ENCODE measurements around the gene RGS3.
A peak's percentile ranks its signal among the peaks of the same experiment; 100 is the strongest.

Gene RGS3

GRCh38 chr9:113504725-113505590, 41.4 kb downstream of the RGS3 start:
- H3K27me3 Mint-ChIP-seq = peaks cover 5% of the 10 kb centered on the region
- no peaks in the 10 kb centered on the region for H3K9me3 Mint-ChIP-seq
- peaks cover 6% of the 10 kb centered on the region for H3K4me1 Mint-ChIP-seq
- DNase-seq (ENCODE audit: low spot score in 2 of 2) = no peak
- H3K4me3 Mint-ChIP-seq = no peak overlapping the region
- no peak overlapping the region for H3K27ac Mint-ChIP-seq
- no peak for ATAC-seq (ENCODE audit: low read depth)
- H3K36me3 Mint-ChIP-seq = no peaks in the 10 kb centered on the region

- Mint-ChIP-seq H3K36me3 (no peaks in the 10 kb centered on the region), H3K27ac (no peak overlapping the region), H3K9me3 (no peaks in the 10 kb centered on the region), H3K4me1 (peaks cover 6% of the 10 kb centered on the region), H3K4me3 (no peak overlapping the region), H3K27me3 (peaks cover 5% of the 10 kb centered on the region)
- no peak for DNase-seq (ENCODE audit: low spot score in 2 of 2)
- ATAC-seq (ENCODE audit: low read depth) = no peak
Observed at GRCh38 chr9:113506090-113506589, 42.6 kb downstream of the RGS3 start.

- Mint-ChIP-seq H3K4me1 (peaks cover 12% of the 10 kb centered on the region), H3K4me3 (no peak overlapping the region), H3K9me3 (no peaks in the 10 kb centered on the region), H3K27me3 (peaks cover 5% of the 10 kb centered on the region), H3K27ac (no peak overlapping the region), H3K36me3 (no peaks in the 10 kb centered on the region)
- ATAC-seq (ENCODE audit: low read depth) = no peak
- DNase-seq (ENCODE audit: low spot score in 2 of 2) = no peak
Observed at GRCh38 chr9:113507256-113507655, 43.7 kb downstream of the RGS3 start.

- Mint-ChIP-seq H3K27me3 (peaks cover 5% of the 10 kb centered on the region), H3K36me3 (no peaks in the 10 kb centered on the region), H3K4me3 (no peak overlapping the region), H3K27ac (no peak overlapping the region), H3K4me1 (peaks cover 9% of the 10 kb centered on the region), H3K9me3 (no peaks in the 10 kb centered on the region)
- ATAC-seq (ENCODE audit: low read depth) = no peak
- DNase-seq (ENCODE audit: low spot score in 2 of 2) = no peak
Observed at GRCh38 chr9:113508111-113508749, 44.7 kb downstream of the RGS3 start.

GRCh38 chr9:113509463-113509862, 45.9 kb downstream of the RGS3 start:
- no peak for ATAC-seq (ENCODE audit: low read depth)
- Mint-ChIP-seq H3K27me3 (peaks cover 7% of the 10 kb centered on the region), H3K9me3 (no peaks in the 10 kb centered on the region), H3K4me3 (no peak overlapping the region), H3K36me3 (no peaks in the 10 kb centered on the region), H3K4me1 (peaks cover 9% of the 10 kb centered on the region), H3K27ac (no peak overlapping the region)
- DNase-seq (ENCODE audit: low spot score in 2 of 2) = no peak

- Mint-ChIP-seq H3K4me3 (no peak overlapping the region), H3K36me3 (no peaks in the 10 kb centered on the region), H3K9me3 (no peaks in the 10 kb centered on the region), H3K4me1 (peaks cover 9% of the 10 kb centered on the region), H3K27me3 (peaks cover 4% of the 10 kb centered on the region), H3K27ac (no peak overlapping the region)
- ATAC-seq (ENCODE audit: low read depth) (no peak), DNase-seq (ENCODE audit: low spot score in 2 of 2) (no peak)
Observed at GRCh38 chr9:113511047-113511521, 47.6 kb downstream of the RGS3 start.

- Mint-ChIP-seq H3K4me1 (peaks cover 15% of the 10 kb centered on the region), H3K36me3 (no peaks in the 10 kb centered on the region), H3K9me3 (no peaks in the 10 kb centered on the region), H3K4me3 (no peak overlapping the region), H3K27me3 (peaks cover 2% of the 10 kb centered on the region), H3K27ac (peak overlapping the region; percentile 14)
- DNase-seq (ENCODE audit: low spot score in 2 of 2) = no peak
- ATAC-seq (ENCODE audit: low read depth) = peak; percentile 23
Observed at GRCh38 chr9:113511856-113512761, 48.6 kb downstream of the RGS3 start.

- Mint-ChIP-seq H3K4me3 (no peak overlapping the region), H3K9me3 (no peaks in the 10 kb centered on the region), H3K27ac (no peak overlapping the region), H3K4me1 (peaks cover 20% of the 10 kb centered on the region), H3K27me3 (peaks cover 2% of the 10 kb centered on the region), H3K36me3 (no peaks in the 10 kb centered on the region)
- no peak for DNase-seq (ENCODE audit: low spot score in 2 of 2)
- ATAC-seq (ENCODE audit: low read depth) = no peak
Observed at GRCh38 chr9:113513111-113513510, 49.6 kb downstream of the RGS3 start.

GRCh38 chr9:113513536-113513935, 50.0 kb downstream of the RGS3 start:
- H3K27me3 Mint-ChIP-seq = peaks cover 2% of the 10 kb centered on the region
- DNase-seq (ENCODE audit: low spot score in 2 of 2) = no peak
- H3K4me1 Mint-ChIP-seq = peaks cover 20% of the 10 kb centered on the region
- H3K36me3 Mint-ChIP-seq = no peaks in the 10 kb centered on the region
- H3K4me3 Mint-ChIP-seq = no peak overlapping the region
- no peak overlapping the region for H3K27ac Mint-ChIP-seq
- H3K9me3 Mint-ChIP-seq = no peaks in the 10 kb centered on the region
- ATAC-seq (ENCODE audit: low read depth) = no peak

GRCh38 chr9:113514061-113514460, 50.5 kb downstream of the RGS3 start:
- ATAC-seq (ENCODE audit: low read depth) (no peak), DNase-seq (ENCODE audit: low spot score in 2 of 2) (no peak)
- no peak overlapping the region for H3K4me3 Mint-ChIP-seq
- no peaks in the 10 kb centered on the region for H3K9me3 Mint-ChIP-seq
- H3K27ac Mint-ChIP-seq = no peak overlapping the region
- H3K36me3 Mint-ChIP-seq = no peaks in the 10 kb centered on the region
- H3K27me3 Mint-ChIP-seq = peaks cover 2% of the 10 kb centered on the region
- H3K4me1 Mint-ChIP-seq = peaks cover 20% of the 10 kb centered on the region

GRCh38 chr9:113514748-113515147, 51.2 kb downstream of the RGS3 start:
- DNase-seq (ENCODE audit: low spot score in 2 of 2) (no peak), ATAC-seq (ENCODE audit: low read depth) (no peak)
- H3K27ac Mint-ChIP-seq = no peak overlapping the region
- H3K4me3 Mint-ChIP-seq = no peak overlapping the region
- peaks cover 2% of the 10 kb centered on the region for H3K27me3 Mint-ChIP-seq
- H3K4me1 Mint-ChIP-seq = peaks cover 20% of the 10 kb centered on the region
- no peaks in the 10 kb centered on the region for H3K9me3 Mint-ChIP-seq
- H3K36me3 Mint-ChIP-seq = no peaks in the 10 kb centered on the region

- H3K4me1 Mint-ChIP-seq = peaks cover 20% of the 10 kb centered on the region
- ATAC-seq (ENCODE audit: low read depth) = no peak
- no peak overlapping the region for H3K27ac Mint-ChIP-seq
- DNase-seq (ENCODE audit: low spot score in 2 of 2) = no peak
- peaks cover 2% of the 10 kb centered on the region for H3K27me3 Mint-ChIP-seq
- H3K9me3 Mint-ChIP-seq = no peaks in the 10 kb centered on the region
- H3K4me3 Mint-ChIP-seq = no peak overlapping the region
- H3K36me3 Mint-ChIP-seq = no peaks in the 10 kb centered on the region
Observed at GRCh38 chr9:113515862-113516261, 52.3 kb downstream of the RGS3 start.

- peaks cover 17% of the 10 kb centered on the region for H3K4me1 Mint-ChIP-seq
- no peaks in the 10 kb centered on the region for H3K9me3 Mint-ChIP-seq
- peak overlapping the region; percentile 43 for H3K4me3 Mint-ChIP-seq
- DNase-seq (ENCODE audit: low spot score in 2 of 2) (peak; percentile 20 to 40), ATAC-seq (ENCODE audit: low read depth) (peak; percentile 98)
- H3K27ac Mint-ChIP-seq = peak overlapping the region; percentile 79
- H3K27me3 Mint-ChIP-seq = peaks cover 2% of the 10 kb centered on the region
- no peaks in the 10 kb centered on the region for H3K36me3 Mint-ChIP-seq
Observed at GRCh38 chr9:113516840-113517577, 53.5 kb downstream of the RGS3 start.

Measured in memory B cell (primary cell).